Activated T-cell treated with anti-CD3 and anti-CD28 coated beads, Interleukin-2, amount 50 U/mL, for 24 hours (primary cell): ENCODE results near the gene POC5.
"Not testable (repeated sequence)": the region's sequence is repeated elsewhere in the genome, so short reads cannot be mapped to it uniquely, and the experiment has no call there.

Source experiments
- DNase-seq: peaks from one replicate; pipeline ENCODE4 v3.0.0-alpha.2; 2020
- H3K27ac Mint-ChIP-seq: 2 replicates; pipeline ENCODE4 v1.8.0; 2020; ENCODE audit warnings: mild to moderate bottlenecking, mixed read lengths
- H3K27me3 Mint-ChIP-seq: 2 replicates; pipeline ENCODE4 v1.8.0; 2020; ENCODE audit warnings: mixed read lengths
- H3K36me3 Mint-ChIP-seq: 2 replicates; pipeline ENCODE4 v1.8.0; 2020; ENCODE audit warnings: low read depth, mixed read lengths
- H3K4me1 Mint-ChIP-seq: 2 replicates; pipeline ENCODE4 v1.8.0; 2020; ENCODE audit warnings: low read depth, mixed read lengths
- H3K4me3 Mint-ChIP-seq: 2 replicates; pipeline ENCODE4 v1.8.0; 2020; ENCODE audit warnings: mild to moderate bottlenecking, moderate library complexity, mixed read lengths
- H3K9me3 Mint-ChIP-seq: 2 replicates; pipeline ENCODE4 v1.8.0; 2020; ENCODE audit warnings: mixed read lengths

POC5 gene

GRCh38 chr5:75721573-75721972 lies 4.3 kb upstream of the POC5 start:
- no peak overlapping the region for H3K27ac Mint-ChIP-seq

GRCh38 chr5:75720882-75721281 lies 3.6 kb upstream of the POC5 start:
- peaks cover 8% of the 10 kb centered on the region for H3K4me1 Mint-ChIP-seq
- H3K27me3 Mint-ChIP-seq, result no peaks in the 10 kb centered on the region
- no peak for DNase-seq
- peaks cover 2% of the 10 kb centered on the region for H3K9me3 Mint-ChIP-seq
- H3K36me3 Mint-ChIP-seq, result peaks cover 11% of the 10 kb centered on the region
- H3K27ac Mint-ChIP-seq, result no peak overlapping the region
- H3K4me3 Mint-ChIP-seq, result no peak overlapping the region

More at GRCh38 chr5:75721573-75721972, 4.3 kb upstream of the POC5 start:
- no peak overlapping the region for H3K4me3 Mint-ChIP-seq
- peaks cover 2% of the 10 kb centered on the region for H3K9me3 Mint-ChIP-seq
- H3K27me3 Mint-ChIP-seq, result peaks cover 7% of the 10 kb centered on the region
- H3K36me3 Mint-ChIP-seq, result peaks cover 7% of the 10 kb centered on the region
- peaks cover 3% of the 10 kb centered on the region for H3K4me1 Mint-ChIP-seq
- DNase-seq, result no peak

- Mint-ChIP-seq H3K27ac (peak overlapping the region; percentile 99), H3K27me3 (no peaks in the 10 kb centered on the region), H3K9me3 (no peaks in the 10 kb centered on the region), H3K4me1 (peaks cover 33% of the 10 kb centered on the region), H3K36me3 (peaks cover 49% of the 10 kb centered on the region), H3K4me3 (peak overlapping the region; percentile 96)
- DNase-seq, result no peak
These were observed 539 bp downstream of the POC5 start for GRCh38 chr5:75716715-75717081.

GRCh38 chr5:75712091-75712490 lies 5.1 kb downstream of the POC5 start:
- H3K27ac Mint-ChIP-seq, result no peak overlapping the region
- H3K4me1 Mint-ChIP-seq, result peaks cover 52% of the 10 kb centered on the region
- H3K36me3 Mint-ChIP-seq, result peaks cover 80% of the 10 kb centered on the region

GRCh38 chr5:75711151-75711550 lies 6.1 kb downstream of the POC5 start:
- no peak for DNase-seq
- H3K4me3 Mint-ChIP-seq, result no peak overlapping the region
- H3K4me1 Mint-ChIP-seq, result peaks cover 50% of the 10 kb centered on the region
- no peaks in the 10 kb centered on the region for H3K9me3 Mint-ChIP-seq
- peaks cover 75% of the 10 kb centered on the region for H3K36me3 Mint-ChIP-seq
- no peak overlapping the region for H3K27ac Mint-ChIP-seq
- H3K27me3 Mint-ChIP-seq, result no peaks in the 10 kb centered on the region

More at GRCh38 chr5:75712091-75712490, 5.1 kb downstream of the POC5 start:
- Mint-ChIP-seq H3K4me3 (no peak overlapping the region), H3K9me3 (no peaks in the 10 kb centered on the region), H3K27me3 (no peaks in the 10 kb centered on the region)
- no peak for DNase-seq

GRCh38 chr5:75710637-75711036 lies 6.6 kb downstream of the POC5 start:
- no peak for DNase-seq
- Mint-ChIP-seq H3K9me3 (no peaks in the 10 kb centered on the region), H3K4me3 (no peak overlapping the region), H3K36me3 (peaks cover 76% of the 10 kb centered on the region), H3K4me1 (peaks cover 50% of the 10 kb centered on the region), H3K27ac (no peak overlapping the region), H3K27me3 (no peaks in the 10 kb centered on the region)

- Mint-ChIP-seq H3K9me3 (no peaks in the 10 kb centered on the region), H3K4me1 (peaks cover 33% of the 10 kb centered on the region), H3K27me3 (no peaks in the 10 kb centered on the region), H3K36me3 (peaks cover 75% of the 10 kb centered on the region), H3K4me3 (no peak overlapping the region), H3K27ac (peak overlapping the region; percentile 12)
- DNase-seq, result no peak
These were observed 9.2 kb downstream of the POC5 start for GRCh38 chr5:75707911-75708509.

- Mint-ChIP-seq H3K9me3 (no peaks in the 10 kb centered on the region), H3K4me1 (peaks cover 30% of the 10 kb centered on the region), H3K36me3 (peaks cover 75% of the 10 kb centered on the region), H3K4me3 (no peak overlapping the region), H3K27me3 (no peaks in the 10 kb centered on the region), H3K27ac (no peak overlapping the region)
- no peak for DNase-seq
These were observed 10.5 kb downstream of the POC5 start for GRCh38 chr5:75706775-75707174.

GRCh38 chr5:75706016-75706415 lies 11.2 kb downstream of the POC5 start:
- no peak overlapping the region for H3K27ac Mint-ChIP-seq

GRCh38 chr5:75701856-75702255 lies 15.4 kb downstream of the POC5 start:
- no peaks in the 10 kb centered on the region for H3K27me3 Mint-ChIP-seq
- no peak overlapping the region for H3K4me3 Mint-ChIP-seq
- no peaks in the 10 kb centered on the region for H3K9me3 Mint-ChIP-seq
- peak overlapping the region; percentile 24 for H3K27ac Mint-ChIP-seq
- peaks cover 68% of the 10 kb centered on the region for H3K36me3 Mint-ChIP-seq
- peaks cover 12% of the 10 kb centered on the region for H3K4me1 Mint-ChIP-seq
- no peak for DNase-seq

More at GRCh38 chr5:75706016-75706415, 11.2 kb downstream of the POC5 start:
- DNase-seq, result no peak
- Mint-ChIP-seq H3K4me3 (no peak overlapping the region), H3K36me3 (peaks cover 78% of the 10 kb centered on the region), H3K4me1 (peaks cover 28% of the 10 kb centered on the region), H3K9me3 (no peaks in the 10 kb centered on the region), H3K27me3 (no peaks in the 10 kb centered on the region)

- H3K36me3 Mint-ChIP-seq, result peaks cover 61% of the 10 kb centered on the region
- H3K27ac Mint-ChIP-seq, H3K27me3 Mint-ChIP-seq, H3K4me3 Mint-ChIP-seq, H3K9me3 Mint-ChIP-seq, H3K4me1 Mint-ChIP-seq, DNase-seq: not testable (repeated sequence)
These were observed 21.5 kb downstream of the POC5 start for GRCh38 chr5:75695472-75696351.

- peaks cover 8% of the 10 kb centered on the region for H3K4me1 Mint-ChIP-seq
- DNase-seq, result no peak
- H3K27me3 Mint-ChIP-seq, result no peaks in the 10 kb centered on the region
- H3K4me3 Mint-ChIP-seq, result no peak overlapping the region
- H3K27ac Mint-ChIP-seq, result no peak overlapping the region
- peaks cover 66% of the 10 kb centered on the region for H3K36me3 Mint-ChIP-seq
- no peaks in the 10 kb centered on the region for H3K9me3 Mint-ChIP-seq
These were observed 22.5 kb downstream of the POC5 start for GRCh38 chr5:75694781-75695180.

- Mint-ChIP-seq H3K27ac (no peak overlapping the region), H3K4me3 (no peak overlapping the region), H3K4me1 (peaks cover 5% of the 10 kb centered on the region), H3K36me3 (peaks cover 79% of the 10 kb centered on the region), H3K9me3 (no peaks in the 10 kb centered on the region), H3K27me3 (no peaks in the 10 kb centered on the region)
- DNase-seq, result no peak
These were observed 26.6 kb downstream of the POC5 start for GRCh38 chr5:75690669-75691068.

GRCh38 chr5:75686480-75686879 lies 30.8 kb downstream of the POC5 start:
- peaks cover 3% of the 10 kb centered on the region for H3K4me1 Mint-ChIP-seq
- peaks cover 82% of the 10 kb centered on the region for H3K36me3 Mint-ChIP-seq
- no peaks in the 10 kb centered on the region for H3K9me3 Mint-ChIP-seq
- no peak for DNase-seq
- no peak overlapping the region for H3K4me3 Mint-ChIP-seq
- no peak overlapping the region for H3K27ac Mint-ChIP-seq
- H3K27me3 Mint-ChIP-seq, result no peaks in the 10 kb centered on the region

- Mint-ChIP-seq H3K27me3 (no peaks in the 10 kb centered on the region), H3K27ac (no peak overlapping the region), H3K4me3 (no peak overlapping the region), H3K4me1 (peaks cover 1% of the 10 kb centered on the region), H3K36me3 (peaks cover 76% of the 10 kb centered on the region), H3K9me3 (no peaks in the 10 kb centered on the region)
- DNase-seq, result no peak
These were observed 32.1 kb downstream of the POC5 start for GRCh38 chr5:75685141-75685540.
